Activated CD8-positive, alpha-beta memory T cell treated with anti-CD3 and anti-CD28 coated beads for 4 hours (primary cell): ENCODE measurements around the gene DBNL.

Source experiments
- DNase-seq, 2 donors: peaks; one replicate each; pipeline ENCODE4 v3.0.0-alpha.2; 2020; ENCODE audit warnings: low read depth in 2 of 2

Gene DBNL

DNA sequence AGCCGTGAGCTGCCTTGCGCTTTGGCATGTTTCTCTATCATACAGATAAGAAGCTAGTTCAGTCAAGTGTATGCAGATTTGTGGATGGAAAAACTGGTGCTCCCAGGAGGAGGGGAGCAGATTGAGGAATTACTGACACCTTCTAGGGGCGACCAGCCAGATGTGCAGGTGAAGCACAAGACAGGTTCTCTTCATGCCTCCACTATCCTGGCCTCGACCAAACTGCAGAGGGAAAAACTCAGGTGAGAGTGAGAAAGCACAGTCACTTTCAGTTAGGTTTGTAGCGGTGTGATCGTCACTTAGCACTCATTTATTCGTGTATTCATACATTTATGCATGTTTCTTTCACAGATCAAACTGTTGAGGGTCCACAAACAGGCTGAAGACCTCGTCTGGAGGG is 600 bp upstream of the DBNL start:
- DNase-seq, result no peak

DNA sequence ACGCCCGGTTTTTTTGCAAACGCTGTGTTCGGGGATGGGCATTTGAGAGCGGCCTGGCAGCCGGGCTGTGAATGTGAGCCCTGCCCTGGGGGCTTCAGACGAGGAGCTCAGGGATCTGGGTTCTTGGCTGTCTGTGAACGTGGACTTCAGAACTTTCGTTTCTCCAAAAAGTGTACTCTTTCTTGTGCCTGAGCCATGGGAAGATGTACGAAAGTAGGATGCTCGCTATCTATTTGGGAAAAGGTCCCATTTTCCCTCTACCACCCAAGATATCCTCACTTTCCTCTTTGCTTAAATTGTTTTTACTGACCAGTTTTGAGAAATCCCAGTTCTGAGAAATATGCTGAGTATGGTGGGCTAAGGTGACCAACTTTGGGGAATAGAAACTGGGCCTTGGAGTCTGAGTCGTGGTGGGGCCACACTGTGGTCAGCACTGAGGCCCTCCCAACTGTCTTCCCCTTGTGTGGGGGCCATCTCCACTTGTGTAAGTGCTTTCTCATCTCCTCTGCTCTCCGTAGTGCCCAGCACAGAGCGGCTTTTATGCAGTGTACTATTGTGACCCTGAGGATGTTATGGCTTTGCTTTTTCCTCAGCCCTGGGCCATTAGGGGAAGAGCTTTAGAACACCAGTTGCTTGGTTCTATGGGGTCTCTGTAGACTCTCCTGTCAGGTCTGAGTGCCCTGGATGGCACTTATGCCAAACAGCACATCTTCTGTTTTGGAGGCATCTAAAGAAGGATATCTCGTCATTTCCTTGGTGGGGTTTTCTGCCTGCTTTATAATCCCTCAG is 918 bp downstream of the DBNL start:
- DNase-seq, result no peak

DNA sequence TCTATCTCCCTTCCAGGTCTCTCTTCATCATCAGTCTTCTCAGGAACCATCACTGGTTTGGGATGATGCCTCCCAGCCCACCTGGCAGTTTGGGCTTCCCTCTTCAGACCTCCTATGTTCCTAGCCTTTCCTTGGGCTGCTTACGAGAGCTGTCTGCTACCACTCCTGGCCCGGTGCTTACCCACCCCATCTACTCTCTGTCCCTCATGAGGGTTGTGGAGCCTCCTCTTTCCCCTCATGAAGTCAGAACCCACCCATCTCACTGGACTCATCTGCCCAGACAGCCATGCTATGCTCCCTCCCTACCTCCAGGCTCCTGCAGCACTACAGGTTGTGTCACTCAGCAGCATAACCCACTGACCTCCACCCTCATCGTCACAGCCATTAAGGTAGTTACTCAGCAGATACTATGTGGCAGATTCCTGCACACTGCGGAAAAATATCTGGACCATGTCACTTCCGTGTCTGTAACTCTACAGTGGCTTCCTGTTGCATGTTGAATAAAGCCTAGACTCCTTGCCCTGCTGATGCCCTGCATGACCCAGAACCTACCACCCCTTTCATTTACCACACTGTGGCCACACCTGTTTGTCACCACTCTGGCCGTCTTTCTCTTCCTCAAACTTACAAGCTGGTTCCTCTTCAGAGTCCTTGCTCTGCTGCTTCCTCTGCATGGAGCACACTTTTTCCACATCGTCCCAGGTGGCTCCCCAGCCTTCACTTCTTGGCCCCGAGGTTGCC is 2.0 kb downstream of the DBNL start:
- DNase-seq, result no peak

DNA sequence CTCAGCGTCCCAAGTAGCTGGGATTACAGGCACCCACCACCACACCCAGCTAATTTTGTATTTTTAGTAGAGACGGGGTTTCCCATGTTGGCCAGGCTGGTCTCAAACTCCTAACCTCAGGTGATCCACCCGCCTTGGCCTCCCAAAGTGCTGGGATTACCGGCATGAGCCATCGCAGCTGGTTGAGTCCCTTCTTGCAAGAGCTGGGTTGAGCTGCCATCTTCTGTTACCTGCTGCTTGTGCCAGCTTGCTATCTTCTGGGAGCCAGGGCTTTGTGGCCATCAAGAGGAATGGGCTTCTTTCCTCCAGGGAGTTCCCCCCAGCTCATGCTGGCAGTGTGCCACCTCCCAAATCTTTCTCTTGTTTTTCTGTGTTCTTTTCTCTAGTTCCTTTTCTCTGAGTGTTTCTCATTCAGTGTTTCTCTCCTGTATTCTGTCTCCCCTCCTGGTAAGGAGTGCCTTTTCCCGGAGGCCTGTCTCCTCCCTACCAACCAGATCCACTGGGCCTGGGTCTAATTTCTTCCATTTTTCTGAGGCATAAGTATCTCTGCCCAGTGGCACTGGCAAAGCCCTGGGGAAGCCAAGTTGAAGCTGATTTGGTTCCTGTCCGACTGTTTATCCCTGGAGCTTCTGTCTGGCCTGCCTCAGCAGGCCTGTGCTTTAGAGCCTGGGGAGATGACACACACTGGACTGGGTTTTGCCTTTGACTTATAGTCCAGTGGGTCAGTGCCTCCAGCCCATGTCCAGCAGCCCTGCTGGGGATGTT is 3.7 kb downstream of the DBNL start:
- DNase-seq, result no peak

DNA sequence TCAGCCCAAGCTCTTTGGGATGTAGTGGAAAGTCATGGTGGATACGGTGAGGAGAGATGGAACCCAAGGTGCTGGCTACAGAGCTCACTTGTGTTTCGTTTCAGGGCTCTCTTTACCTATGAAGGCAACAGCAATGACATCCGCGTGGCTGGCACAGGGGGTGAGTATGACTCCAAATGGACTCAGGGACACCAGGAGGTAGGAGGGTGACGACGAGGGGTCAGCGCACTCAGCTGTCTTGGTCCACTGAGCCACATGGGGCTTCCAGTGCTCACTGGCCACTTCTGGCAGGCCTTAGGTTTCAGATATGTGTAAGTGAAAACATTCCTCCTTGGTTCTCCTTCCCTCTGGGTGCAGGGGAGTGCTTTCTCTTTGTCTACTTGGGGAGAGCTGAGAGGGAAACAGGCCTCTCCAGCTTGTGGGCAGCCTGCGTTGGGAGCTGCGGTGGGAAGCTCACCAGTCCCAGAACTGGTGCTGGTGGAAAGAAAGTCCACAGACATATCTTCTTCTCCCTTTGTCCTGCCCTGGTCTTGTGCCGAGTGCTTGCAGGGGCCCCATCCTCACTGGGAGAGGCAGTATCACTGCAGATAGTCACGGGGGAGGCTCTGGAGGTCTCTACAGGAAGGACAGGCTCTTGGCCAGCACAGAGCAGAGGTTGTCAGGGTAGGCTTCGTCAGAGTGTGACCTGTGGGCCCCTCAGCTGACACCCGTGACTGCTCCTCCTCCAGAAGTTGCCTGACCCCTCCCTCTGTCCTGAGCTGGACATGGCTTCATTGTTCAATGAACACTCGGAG is 5.8 kb downstream of the DBNL start:
- DNase-seq, result no peak

DNA sequence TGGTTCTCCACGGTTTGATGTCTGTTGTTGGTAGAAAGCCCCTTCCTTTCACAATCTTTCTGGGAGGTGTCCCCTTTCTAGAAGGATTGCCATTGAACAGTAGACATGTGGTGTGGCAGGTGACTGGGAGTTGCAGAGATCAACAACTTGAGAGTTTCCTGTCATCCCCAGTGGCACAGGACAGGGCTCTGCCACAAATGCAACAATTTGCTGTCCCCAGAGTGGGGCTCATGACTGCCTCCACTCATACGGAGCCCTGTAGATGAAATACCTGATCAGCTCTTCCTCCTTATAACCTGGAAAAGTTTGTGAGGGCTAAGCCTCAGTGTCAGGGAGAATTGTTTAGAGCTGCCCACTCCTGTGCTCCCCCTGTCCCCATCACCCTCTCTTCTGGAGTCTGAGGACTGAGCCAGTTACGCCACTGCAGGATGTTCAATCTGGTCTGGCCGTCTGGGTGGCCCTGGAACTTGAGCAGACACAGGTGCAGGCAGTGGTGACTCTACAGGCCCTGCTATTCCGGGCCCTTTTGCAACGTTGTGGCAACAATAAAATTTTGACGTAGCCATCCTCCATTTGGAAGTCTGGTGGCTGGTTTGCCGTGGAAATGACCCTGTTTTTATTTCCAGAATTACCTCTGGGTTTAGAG is 6.5 kb downstream of the DBNL start:
- no peak for DNase-seq

- DNase-seq, result no peak
Measured at GRCh38 chr7:44051611-44052220, 7.2 kb downstream of the DBNL start.

GRCh38 chr7:44052771-44053365 is 8.4 kb downstream of the DBNL start:
- DNase-seq, result no peak

DNA sequence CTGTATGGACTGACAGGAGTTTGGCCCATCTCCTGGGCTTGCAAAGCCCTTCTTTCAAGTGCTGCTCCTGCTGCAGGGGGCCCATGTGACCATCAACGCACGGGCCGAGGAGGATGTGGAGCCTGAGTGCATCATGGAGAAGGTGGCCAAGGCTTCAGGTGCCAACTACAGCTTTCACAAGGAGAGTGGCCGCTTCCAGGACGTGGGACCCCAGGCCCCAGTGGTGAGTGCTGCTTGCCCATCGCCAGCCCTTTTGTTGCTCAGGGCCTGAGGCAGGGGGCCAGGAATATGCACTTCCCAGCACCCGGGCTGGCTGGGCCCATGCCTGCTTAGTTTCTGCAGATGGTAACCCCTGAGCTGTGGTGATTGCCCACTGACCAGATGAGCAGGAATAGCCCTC is 12.2 kb downstream of the DBNL start:
- no peak for DNase-seq

GRCh38 chr7:44057181-44057848 is 12.8 kb downstream of the DBNL start:
- no peak for DNase-seq

DNA sequence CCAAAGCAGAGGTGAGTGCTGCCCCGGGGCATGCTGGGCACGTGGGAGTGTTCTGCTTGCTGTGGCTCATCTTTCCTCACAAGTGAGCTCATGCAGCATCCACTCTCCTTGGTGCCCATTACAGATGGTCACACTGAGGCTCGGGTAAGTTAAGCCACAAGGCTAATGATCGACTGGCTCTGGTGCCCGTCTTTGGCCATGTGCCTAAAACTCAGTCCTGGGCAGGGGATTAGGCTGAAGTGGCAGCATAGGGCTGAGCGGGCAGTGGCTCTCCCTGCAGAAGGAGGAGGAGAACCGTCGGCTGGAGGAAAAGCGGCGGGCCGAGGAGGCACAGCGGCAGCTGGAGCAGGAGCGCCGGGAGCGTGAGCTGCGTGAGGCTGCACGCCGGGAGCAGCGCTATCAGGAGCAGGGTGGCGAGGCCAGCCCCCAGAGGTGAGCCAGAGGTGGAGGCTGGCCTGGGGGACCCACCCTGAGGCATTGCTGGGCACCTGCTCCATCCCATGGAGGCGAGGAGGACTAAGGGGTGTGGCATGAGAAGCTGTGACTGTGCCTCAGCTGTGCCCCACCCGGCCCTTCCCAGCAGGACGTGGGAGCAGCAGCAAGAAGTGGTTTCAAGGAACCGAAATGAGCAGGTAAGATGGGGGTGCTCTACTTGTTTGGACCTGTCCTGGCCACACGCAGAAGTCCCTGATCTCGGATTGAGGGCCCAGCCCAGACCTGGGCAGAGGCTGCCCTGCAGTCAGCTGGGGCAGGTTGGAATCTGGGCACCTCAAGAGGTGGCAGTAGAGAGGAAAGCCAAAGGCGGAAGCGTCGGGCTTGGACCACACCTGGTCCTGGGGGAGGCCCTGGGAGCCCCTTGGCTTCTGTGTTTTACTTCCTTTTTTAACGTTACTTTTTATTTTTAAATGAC is 13.6 kb downstream of the DBNL start:
- no peak for DNase-seq

DNA sequence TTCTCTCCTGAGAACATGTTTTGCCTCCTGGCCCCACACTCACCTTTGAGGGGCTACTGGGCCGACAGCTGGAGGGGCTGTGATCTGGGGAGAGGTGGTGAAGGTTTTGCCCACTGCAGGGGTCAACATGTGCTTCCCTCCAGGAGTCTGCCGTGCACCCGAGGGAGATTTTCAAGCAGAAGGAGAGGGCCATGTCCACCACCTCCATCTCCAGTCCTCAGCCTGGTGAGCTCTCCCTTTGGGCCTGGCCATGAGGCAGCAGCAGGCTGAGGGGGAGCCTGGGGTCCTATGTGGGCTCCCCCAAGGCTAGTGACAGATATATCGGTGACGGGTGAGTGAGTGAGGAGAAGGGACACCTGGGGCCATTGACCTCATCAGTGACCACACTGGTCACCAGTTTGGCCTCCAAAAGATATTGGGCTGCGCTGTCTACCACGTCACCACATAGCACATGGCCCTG is 14.3 kb downstream of the DBNL start:
- no peak for DNase-seq

GRCh38 chr7:44059219-44060090 is 15.0 kb downstream of the DBNL start:
- no peak for DNase-seq

DNA sequence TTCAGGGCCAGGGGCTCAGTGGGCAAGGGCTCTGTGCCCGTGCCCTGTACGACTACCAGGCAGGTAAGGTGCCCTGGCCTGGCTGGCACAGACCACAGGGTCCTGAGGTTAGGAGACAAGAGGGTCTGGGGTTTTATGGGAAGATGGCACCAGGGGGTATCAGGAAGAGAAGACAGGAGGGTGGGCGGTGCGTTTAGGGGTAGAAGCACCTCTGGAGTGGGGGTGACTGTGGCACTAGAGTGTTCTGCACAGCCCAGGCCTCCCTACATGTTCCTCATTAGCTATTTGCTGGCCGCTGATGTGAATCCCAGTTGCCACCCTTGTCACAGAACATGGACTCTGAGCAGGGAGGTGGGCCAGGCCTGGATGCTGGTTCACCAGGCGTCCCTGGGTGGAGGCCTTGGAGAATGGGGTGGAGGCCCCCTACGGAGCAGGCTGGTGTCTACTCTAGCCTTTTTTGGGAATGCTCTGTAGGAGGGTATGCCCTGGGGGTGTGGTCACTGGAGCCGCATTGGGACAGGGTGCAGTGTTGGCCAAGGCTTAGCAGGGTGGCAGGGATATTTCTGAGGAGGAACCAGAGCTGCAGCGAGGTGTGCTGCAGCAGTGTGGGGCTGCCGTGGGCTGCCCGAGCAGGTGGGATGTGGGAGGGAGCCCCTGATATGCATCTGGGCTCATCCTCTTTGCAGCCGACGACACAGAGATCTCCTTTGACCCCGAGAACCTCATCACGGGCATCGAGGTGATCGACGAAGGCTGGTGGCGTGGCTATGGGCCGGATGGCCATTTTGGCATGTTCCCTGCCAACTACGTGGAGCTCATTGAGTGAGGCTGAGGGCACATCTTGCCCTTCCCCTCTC is 15.8 kb downstream of the DBNL start:
- DNase-seq, result no peak

GRCh38 chr7:44060948-44061644 is 16.6 kb downstream of the DBNL start:
- DNase-seq, result no peak

DNA sequence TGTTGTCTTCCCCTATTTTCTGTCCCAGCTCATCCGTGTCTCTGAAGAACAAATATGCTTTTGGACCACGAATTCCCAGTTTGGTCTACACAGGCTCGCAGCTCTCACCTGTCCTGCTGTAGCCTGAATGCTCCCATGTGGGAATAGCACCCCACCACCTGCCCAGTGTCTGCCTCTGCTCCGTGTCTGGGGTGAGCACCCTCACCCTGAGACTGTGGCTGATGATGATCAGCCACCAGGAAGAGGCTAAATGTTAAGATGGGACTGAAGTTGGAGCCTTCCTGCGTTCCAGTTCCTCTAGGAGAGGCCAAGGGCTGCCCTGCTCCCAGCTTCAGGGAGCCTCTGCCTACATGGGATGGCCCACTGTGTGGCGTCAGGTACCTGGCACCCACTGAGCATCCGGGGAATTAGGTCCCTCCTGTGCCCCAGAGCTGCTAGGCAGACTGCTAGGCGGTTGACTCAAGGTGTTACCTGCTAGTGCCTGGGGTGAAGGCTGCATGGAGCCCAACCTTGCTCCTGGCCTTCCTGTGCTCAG is 17.2 kb downstream of the DBNL start:
- DNase-seq, result no peak
